GM18861 (cell line): ENCODE results near the gene LCN6.
"Not testable (repeated sequence)": the region's sequence is repeated elsewhere in the genome, so short reads cannot be mapped to it uniquely, and the experiment has no call there.

ENCODE experiments used
- ATAC-seq: cut with Tn5 transposase; IDR thresholded peaks from one replicate; pipeline ENCODE4 v1.9.1; 2021; ENCODE audit not compliant: unreplicated experiment

LCN6 gene, protein sequence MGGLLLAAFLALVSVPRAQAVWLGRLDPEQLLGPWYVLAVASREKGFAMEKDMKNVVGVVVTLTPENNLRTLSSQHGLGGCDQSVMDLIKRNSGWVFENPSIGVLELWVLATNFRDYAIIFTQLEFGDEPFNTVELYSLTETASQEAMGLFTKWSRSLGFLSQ

DNA sequence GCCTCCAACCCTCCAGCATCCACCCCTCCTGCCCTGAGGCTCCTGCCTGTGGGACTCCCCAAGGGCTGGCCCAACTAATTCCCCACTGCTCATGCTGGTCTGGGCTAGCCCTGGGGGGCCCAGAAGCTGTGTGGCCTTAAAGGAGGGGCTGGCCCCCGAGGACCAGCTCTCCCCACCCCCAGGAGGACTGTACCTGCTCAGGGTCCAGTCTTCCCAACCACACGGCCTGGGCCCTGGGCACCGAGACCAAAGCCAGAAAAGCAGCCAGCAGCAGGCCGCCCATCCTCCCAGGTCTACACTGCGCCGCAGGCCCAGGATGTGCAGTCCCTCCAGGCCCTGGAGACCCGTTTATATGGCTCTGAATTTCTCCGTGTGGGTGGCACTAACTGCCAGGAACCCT is at the start of gene LCN6:
TSS of gene LCN6 (minus strand) at position 325 of the 400 bp plus-strand sequence. CDS start at position 283, 42 bp downstream.
- ATAC-seq: no peak

DNA sequence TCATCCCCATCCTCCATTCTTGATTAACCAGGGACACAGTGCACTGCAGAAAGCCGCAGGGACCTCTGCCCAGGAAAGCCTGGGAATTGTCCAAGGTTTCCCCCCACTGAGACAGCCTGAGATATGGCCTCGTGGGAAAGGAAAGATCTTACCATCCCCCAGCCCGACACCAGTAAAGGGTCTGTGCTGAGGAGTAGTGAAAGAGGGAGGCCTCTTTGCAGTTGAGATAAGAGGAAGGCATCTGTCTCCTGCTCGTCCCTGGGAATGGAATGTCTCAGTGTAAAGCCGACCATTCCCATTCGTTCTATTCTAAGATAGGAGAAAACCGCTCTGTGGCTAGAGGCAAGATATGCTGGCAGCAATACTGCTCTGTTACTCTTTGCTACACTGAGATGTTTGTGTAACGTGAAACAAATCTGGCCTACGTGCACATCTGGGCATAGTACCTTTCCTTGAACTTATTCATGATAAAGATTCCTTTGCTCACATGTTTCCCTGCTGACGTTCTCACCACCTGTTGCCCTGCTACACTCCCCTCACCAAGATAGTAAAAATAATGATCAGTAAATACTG is 48.5 kb upstream of the LCN6 start:
- ATAC-seq: not testable (repeated sequence)

DNA sequence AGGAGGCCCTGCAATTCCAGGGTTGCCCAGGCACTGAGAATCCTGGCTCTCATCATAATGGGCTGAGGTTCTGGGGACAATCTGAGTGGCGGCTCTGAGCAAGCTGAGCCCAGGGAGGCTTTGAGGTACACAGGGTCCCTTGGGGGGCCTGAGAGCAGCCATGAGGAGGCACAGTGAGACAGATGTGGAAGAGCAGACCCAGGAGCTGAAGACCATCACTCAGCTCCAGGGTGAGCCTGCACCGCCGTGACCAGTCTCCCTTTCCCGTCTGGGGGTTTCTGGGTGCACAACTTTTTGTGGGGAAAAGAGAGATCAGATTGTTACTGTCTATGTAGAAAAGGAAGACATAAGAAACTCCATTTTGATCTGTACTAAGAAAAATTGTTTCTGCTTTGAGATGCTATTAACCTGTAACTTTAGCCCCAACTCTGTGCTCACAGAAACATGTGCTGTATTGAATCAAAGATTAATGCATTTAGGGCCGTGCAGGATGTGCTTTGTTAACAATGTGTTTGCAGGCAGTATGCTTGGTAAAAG is 48.0 kb upstream of the LCN6 start, which contains the start of gene CCDC183:
TSS of gene CCDC183 (plus strand) at position 101 of the 537 bp plus-strand sequence. CDS start at position 161, 60 bp downstream.
- no peak for ATAC-seq

DNA sequence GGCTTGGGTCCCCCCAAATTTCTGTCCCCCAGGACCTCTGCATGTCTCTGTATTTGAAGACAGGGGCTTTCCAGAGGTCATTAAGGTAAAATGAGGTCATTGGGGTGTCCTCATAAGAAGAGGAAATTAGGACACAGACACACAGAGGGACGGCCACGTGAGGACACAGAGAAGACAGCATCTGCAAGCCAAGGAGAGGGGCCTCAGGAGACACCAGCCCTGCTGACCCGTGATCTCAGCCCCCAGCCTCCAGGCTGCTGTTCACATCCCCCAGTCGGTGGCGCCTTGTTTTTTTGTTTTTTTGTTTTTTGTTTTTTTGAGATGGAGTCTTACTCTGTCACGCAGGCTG is 46.6 kb upstream of the LCN6 start:
- ATAC-seq: no peak

DNA sequence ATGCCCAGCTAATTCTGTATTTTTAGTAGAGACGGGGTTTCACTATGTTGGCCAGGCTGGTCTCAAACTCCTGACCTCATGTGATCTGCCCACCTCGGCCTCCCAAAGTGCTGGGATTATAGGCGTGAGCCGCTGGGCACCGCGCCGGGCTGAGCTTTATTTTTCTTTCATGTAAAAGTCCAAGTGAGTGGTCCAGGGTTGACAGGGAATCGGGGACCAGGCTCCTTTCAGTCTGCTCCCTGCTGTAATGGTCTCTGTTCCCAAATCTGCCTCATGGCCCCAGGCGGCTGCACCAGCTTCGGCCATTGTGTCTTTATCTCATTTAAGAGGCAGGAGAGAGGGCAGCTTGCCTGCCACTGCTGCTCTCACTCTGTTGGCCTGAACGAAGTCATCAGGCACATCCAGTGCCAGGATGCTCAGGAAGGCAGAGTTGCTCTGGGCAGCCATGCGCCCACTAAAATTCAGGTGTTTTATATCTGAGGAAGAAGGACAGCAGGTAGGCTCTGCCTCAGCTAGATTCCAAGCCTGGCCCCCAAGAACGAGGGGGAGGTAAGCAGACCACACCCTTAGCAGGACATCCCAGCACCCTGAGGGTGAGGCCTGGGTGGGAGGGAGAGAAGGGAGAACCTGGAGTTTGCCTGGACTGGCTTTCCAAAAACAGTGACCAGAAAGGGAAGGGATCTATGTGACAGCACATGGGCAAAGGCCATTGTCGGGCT is 46.1 kb upstream of the LCN6 start:
- ATAC-seq: no peak

DNA sequence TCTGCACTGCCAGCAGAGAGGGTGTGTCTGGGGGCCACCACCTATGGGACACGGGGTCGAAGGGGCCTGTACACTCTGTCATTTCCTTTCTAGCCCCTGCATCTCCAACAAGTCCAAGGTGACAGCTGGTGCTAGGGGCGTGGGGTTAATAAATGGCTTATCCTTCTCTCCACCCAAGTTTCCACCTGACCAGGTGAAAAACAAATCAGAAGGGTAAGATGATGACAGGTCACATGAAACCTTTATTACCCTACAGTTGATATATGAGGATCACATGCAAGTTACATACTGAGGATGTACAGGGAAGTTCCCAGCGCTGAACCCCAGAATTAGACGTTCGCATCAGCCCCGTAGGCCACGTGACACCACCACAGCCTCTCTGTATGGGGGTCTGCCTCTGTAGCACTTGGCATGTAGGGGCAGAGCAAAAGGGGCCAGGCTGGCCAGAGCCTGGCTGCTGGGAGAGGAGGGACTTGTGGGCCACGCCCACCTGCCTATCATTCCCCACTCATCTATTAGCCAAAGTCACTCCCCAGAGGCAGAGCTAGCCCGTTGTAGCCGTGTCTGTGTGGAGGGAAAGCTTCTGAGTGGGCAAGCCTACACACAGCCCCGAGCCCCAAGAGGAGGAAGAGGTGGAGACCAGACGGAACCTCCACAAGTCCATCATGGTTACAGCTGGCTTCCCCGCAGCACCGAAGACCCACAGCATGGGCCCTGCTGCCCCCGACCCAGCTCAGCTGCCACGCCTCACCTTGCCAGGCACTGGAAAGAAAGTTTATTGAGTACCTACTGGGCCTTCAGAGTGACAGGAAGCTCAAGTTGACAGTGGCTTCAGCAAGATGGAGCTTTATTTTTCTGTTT is 45.0 kb upstream of the LCN6 start:
- no peak for ATAC-seq

DNA sequence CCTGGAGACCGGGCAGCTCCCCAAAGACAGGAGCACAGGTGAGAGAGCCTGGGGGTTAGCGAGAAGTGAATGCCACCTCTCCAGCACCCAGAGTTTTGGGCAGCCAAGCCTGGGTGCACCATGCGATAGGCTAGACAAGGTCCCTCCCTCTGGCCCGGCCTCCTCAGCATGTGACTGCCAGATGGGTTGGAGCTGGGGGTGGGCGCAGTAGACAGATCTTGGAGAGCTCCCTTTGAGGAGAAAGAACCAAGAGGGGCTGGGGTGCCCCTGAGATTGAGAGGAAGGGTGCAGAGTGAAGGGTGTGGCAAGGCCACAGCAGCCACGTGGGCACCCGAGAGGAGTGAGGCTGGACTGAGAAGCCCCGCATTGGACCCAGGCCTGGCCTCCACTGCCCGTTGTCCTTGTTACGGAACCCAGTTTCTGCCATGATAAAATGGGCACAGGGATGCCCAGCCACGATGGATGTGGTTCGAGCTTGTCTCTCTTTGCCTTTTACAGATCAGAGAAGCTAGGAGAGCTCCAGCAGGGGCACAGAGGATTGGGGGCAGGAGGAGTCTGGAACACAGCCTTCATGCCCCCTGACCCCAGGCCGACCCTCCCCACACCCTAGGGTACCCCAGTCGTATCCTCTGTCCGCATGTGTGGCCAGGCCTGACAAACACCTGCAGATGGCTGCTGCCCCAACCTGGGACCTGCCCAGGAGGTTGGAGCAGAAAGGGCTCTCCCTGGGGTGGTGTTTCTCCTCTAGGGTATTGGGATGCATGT is 44.2 kb upstream of the LCN6 start:
- ATAC-seq: no peak

DNA sequence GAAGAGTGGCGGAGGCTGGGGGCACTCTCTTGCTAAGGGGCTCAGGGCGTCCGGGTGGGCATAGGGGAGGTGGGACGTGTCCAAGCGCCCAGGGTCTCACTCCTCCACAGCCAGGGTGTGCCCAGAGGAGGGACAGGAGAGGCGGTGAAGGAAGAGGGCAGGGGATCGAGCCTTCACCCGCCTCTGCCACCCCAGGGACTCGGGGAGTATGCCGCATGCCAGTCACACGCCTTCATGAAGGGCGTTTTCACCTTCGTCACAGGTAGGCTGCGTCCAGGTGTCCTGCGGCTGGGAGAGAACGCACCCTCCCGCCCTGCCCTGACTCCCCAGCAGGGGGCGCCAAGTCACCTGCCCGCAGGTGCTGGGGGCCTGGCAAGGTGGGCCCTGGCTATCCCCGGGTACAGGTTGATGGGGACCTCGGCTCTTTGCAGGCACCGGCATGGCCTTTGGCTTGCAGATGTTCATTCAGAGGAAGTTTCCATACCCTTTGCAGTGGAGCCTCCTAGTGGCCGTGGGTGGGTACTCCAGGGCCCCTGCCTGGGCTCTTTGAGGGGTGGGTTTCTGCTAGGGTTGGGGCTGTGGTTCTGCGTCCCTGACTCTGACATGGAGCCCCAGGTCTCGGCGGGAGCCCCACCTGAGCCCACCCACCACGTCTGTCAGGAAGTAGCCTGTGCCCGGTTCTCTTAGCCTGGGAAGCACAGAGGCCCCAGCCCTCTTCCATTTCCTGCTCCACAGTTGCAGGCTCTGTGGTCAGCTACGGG is 43.4 kb upstream of the LCN6 start:
- ATAC-seq: no peak

DNA sequence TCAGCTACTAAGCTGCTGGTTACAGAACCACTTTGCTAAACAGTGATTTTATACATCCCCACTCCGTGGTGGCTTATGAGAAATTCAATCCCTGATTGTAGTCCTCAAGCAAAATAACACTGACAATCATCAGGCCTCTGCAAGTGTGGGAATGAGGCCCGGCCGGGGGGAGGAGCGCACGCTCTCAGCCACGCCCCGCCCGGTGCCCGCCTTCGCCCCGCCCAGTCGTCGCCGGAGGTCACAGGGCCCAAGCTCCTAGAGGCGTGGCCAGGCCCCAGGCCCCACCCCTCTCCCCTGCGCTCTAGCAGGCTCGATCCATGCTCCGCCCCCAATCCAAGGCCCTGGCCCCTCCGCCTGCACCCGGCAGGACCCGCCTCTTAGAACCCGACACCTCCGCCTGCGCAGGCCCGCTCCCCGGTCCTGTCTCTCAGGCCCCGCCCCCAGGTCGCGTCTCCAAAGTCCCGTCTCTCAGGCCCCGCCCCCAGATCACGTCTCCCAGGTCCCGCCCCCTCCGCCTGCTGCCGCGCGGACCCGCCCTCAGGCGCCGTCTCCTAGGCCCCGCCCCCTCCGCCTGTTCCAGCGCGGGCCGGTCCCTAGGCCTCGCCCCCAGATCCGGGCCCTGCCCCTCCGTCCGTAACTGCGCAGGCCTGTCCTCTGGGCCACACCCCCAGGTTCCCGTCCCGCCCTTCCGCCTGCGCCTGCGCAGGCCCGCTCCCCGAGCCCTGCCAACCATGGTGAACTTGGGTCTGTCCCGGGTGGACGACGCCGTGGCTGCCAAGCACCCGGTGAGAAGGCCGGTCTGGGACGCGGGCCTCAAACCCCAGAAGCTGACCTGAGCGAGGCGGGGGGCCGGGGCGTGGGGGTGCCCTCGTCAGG is 42.6 kb upstream of the LCN6 start, which contains the start of gene TMEM141:
TSS of gene TMEM141 (plus strand) at position 705 of the 876 bp plus-strand sequence. CDS start at position 732, 27 bp downstream.
- peak; percentile 65 for ATAC-seq

DNA sequence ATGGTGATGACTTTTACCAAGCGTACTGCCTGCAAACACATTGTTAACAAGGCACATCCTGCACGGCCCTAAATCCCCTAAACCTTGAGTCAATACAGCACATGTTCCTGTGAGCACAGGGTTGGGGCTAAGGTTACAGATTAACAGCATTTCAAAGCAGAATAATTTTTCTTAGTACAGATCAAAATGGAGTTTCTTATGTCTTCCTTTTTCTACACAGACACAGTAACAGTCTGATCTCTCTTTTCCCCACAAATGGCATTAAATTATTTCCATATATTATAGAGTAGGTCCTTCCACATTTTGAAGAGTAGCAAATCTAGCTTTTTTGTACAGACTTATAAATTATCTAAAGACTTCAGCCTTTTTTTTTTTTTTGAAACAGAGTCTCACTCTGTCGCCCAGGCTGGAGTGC is 41.2 kb upstream of the LCN6 start:
- no peak for ATAC-seq

DNA sequence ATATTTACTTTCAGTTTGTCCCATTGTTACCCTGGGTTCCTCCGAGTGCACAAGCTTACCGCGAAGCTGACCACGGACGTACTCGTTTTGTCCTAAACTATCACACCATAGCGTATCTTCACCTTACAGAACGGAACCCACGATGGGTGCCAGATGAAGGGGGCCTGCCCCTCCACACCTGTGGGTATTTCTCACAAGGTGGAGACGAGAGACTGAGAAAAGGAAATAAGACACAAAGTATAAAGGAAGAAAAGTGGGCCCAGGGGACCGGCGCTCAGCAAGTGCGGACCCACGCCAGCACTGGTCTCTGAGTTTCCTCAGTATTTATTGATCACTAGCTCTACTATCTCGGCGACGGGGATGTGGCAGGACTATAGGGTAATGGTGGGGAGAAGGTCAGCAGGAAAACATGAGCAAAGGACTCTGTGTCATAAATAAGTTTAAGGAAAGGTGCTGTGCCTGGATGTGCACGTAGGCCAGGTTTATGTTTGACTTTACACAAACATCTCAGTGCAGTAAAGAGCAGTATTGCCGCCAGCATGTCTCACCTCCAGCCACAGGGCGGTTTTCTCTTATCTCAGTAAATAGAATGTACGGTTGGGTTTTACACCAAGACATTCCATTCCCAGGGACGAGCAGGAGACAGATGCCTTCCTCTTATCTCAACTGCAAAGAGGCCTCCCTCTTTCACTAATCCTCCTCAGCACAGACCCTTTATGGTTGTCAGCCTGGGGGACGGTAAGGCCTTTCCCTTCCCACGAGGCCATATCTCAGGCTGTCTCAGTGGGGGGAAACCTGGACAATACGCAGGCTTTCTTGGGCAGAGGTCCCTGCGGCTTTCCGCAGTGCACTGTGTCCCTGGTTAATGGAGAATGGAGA is 40.6 kb upstream of the LCN6 start:
- not testable (repeated sequence) for ATAC-seq

DNA sequence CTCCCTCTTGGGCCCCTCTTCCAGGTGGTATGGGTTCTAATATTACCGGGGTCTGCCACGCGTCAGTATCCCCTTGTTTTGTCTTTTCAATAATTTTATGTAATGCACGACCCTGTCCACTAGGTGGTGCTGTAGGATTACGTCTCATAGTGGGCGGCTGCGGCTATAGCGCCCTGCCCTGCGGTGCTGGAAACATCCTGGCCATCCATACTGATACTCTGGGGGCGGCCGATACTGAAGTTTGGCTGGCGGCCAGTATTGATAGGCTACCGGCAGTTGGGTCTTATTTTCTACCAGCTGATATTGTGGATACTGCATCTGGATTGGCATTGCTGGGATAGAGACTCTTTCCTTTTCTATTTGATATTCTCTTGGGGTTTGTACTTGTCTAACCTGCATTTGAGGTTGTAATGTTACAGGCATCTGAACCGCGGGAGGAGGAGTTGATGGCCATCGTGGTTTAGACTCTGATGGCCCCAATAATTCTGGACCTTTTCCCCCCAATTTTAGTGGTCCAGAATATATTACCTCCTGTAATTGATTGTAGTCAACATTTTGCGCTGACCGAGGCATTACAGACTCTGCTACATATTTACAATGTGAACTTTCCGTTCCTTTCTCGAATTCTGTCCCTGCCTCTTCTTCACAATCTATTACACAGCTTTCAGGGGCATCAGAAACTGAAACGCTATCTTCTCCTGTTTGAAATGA is 39.5 kb upstream of the LCN6 start:
- no peak for ATAC-seq

DNA sequence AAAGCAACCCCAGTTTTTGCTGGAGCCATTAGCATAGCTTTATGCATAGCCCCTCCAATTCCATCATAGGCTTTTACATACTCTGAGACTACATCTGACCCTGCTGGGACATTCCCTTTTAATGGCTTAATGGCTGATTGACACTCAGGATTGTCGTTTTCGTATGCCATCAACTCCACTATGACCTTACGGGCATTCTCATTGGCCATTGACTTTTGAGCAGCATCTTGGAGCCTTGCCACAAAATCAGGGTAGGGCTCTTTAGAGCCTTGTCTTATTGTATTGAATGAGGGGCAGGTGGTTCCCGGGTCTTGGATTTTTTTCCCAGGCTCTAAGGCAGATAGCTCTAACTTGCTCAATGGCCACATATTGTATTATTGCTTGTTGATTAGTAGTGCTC is 38.7 kb upstream of the LCN6 start:
- ATAC-seq: not testable (repeated sequence)

DNA sequence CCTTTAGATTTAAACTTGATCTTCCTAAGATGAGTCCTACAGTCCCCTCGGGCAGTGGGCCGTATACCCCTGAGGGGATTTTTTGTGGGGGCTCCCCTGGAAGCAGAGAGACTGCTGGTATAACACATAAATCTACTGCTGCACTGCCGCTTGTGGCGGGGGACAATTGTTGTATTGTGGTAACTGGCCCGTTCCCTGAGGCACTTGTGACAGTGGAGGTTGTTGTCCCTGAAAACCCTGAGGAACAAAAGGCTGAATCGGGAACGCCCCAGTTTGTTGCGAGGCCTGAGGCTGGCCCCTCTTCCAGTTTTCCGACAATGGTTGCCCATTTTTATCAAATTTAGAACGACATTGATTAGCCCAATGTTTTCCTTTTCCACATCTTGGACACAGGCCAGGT is 38.1 kb upstream of the LCN6 start:
- ATAC-seq: no peak

DNA sequence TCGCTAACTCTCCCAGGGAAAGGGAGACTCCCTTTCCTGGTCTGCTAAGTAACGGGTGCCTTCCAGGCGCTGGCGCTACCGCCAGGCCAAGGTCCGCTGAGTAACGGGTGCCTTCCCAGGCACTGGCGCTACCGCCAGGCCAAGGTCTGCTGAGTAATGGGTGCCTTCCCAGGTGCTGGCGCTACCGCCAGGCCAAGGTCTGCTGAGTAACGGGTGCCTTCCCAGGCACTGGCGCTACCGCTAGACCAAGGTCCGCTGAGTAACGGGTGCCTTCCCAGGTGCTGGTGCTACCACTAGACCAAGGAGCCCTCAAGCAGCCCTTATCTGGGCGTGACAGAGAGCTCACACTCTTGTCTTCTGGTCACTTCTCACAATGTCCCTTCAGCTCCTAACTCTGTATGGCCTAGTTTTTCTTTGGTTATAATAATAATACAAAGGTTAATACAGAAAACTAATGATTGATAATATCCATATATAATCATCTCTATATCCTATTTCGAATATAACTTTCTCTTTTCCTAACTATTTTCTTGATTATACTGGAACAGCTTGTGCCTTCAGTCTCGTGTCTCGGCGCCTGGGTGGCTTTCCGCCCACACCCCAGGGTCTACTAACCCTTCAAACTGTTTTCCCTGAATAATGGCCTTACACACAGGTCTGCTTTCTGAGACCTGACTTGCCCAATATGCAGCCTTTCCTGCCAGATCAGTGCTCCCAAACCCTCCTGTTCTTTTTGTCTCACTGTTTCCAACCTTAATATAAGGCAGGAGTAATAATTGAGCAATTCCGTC is 37.4 kb upstream of the LCN6 start:
- ATAC-seq: not testable (repeated sequence)

DNA sequence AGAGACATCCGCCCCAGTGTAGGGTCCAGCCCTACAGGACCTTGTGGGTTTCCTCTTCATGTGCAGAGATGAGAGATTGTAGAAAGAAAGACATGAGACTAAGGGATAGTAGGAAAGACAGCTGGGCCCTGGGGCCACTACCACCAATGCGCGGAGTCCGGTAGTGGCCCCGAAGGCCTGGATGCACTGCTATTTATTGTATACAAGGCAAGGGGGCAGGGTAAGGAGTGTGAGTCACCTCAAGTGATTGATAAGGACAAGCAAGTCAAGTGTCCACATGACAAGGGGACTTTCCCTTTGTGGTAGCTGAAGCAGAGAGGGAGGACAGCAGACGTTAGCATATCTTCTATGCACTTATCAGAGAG is 36.7 kb upstream of the LCN6 start:
- no peak for ATAC-seq
